Vagina (tissue), 2 donors: ENCODE measurements around the gene P2RY14. TPM values are rescaled to one million over a fixed set of nuclear protein-coding genes. Genes with fewer than 3 reads are reported as not detected.

ENCODE experiments used
- DNase-seq, 2 donors: peaks; one replicate each; pipeline ENCODE4 v3.0.0-alpha.2; 2017; ENCODE audit errors: extremely low spot score in 2 of 2
- H3K27ac ChIP-seq: fragments of 200-600 bp; sonication (generic); one replicate; pipeline ENCODE4 v1.5.1; 2019
- H3K27me3 ChIP-seq: fragments of 200-600 bp; sonication (generic); one replicate; pipeline ENCODE4 v1.5.1; 2019
- H3K36me3 ChIP-seq, 2 donors: fragments of 200-600 bp; sonication (generic); one replicate each; pipeline ENCODE4 v1.5.1; 2017 to 2019
- H3K4me1 ChIP-seq: fragments of 200-600 bp; sonication (generic); one replicate; pipeline ENCODE4 v1.5.1; 2019
- H3K4me3 ChIP-seq, 2 donors: fragments of 200-600 bp; sonication (generic); 1 replicate in 1 of 2; 2 replicates in 1 of 2; pipeline ENCODE4 v1.5.1; 2016 to 2019
- H3K9me3 ChIP-seq: fragments of 200-600 bp; sonication (generic); one replicate; pipeline ENCODE4 v1.5.1; 2019
- CTCF ChIP-seq, 3 experiments: fragments of 450-650 bp in 2 of 3; fragments of 200-600 bp in 1 of 3; sonication (generic) in 1 of 3; IDR thresholded peaks; one replicate each; pipeline ENCODE4 v1.5.1; 2017 to 2019; ENCODE audit warnings: antibody characterized with exemption in 3 of 3, mild to moderate bottlenecking in 2 of 3, moderate library complexity in 2 of 3
- POLR2A ChIP-seq, 2 donors: fragments of 450-650 bp; IDR thresholded peaks; one replicate each; pipeline ENCODE4 v1.6.1; 2017; ENCODE audit warnings: antibody characterized with exemption in 2 of 2, mild to moderate bottlenecking in 2 of 2, moderate library complexity in 2 of 2
- POLR2AphosphoS5 ChIP-seq, 2 donors: sonication (generic); formaldehyde crosslinking; IDR thresholded peaks; one replicate each; pipeline ENCODE4 v1.9.0; 2017; ENCODE audit warnings: antibody characterized with exemption in 2 of 2, mild to moderate bottlenecking in 2 of 2, low read depth in 1 of 2; ENCODE audit not compliant: insufficient read depth in 1 of 2
- intact Hi-C: fragments of 100-400 bp; cut with DNase I; formaldehyde crosslinking; loops from one replicate; pipeline ENCODE4 v1.15.1; 2023
- total RNA-seq: library from RNA; depleted of rRNA; stranded (reverse); fragments of >200 nt; gene quantifications from one replicate; pipeline ENCODE4 v1.2.3, GENCODE V29; 2016

Gene P2RY14
- total RNA-seq, 1 donor from 2014 or later, result 0.49 TPM

GRCh38 chr3:151307131-151307530, 28.8 kb upstream of the P2RY14 start:
- H3K36me3 ChIP-seq, result no peaks in the 10 kb centered on the region
- H3K9me3 ChIP-seq, result no peaks in the 10 kb centered on the region
- TF ChIP-seq POLR2A (IDR thresholded peaks at IDR 0.05), result no peak
- TF ChIP-seq POLR2AphosphoS5 (IDR thresholded peaks at IDR 0.05; ENCODE audit: insufficient read depth in 1 of 2, low read depth in 1 of 2), result no peak
- TF ChIP-seq CTCF (IDR thresholded peaks at IDR 0.05), result no peak
- peaks cover 17% of the 10 kb centered on the region for H3K4me1 ChIP-seq
- H3K27me3 ChIP-seq, result no peaks in the 10 kb centered on the region
- no peak for DNase-seq
- no peak overlapping the region for H3K4me3 ChIP-seq
- no peak overlapping the region for H3K27ac ChIP-seq
- intact Hi-C loops, result no loop called here

DNA sequence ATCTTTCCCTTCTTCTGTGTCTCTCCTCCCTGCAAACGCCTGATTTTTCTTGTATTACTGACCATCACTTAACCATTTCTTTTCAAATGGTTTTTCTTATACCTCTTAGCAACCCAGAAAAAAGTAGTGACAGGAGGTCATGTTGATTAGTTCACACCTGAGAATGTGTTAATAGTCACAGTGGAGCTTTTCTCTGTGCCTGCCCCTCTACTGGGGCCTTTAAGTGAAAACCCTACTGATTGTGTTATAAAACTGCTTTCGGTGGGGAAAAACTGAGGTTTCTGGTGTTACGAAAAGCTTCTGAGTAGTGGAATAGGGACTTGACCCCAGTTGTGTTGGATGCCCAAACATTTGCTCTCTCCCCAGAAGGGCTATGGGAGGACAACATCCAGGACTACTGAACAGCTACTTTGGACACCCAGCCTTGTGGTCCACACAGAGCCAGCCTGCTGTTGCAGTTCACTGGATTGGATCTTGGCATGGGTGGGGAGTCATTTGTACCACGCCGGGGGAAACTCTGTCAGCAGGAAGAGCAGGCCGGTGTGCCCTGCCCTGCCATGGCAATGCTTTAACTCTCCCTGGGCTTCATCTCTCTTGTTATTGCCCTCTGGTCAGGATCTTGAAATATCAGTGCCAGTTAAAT, 27.9 kb upstream of the P2RY14 start:
- intact Hi-C loops, result no loop called here
- Histone ChIP-seq H3K36me3 (no peaks in the 10 kb centered on the region), H3K9me3 (no peaks in the 10 kb centered on the region), H3K27ac (peak overlapping the region; percentile 54), H3K4me3 (no peak overlapping the region), H3K4me1 (peaks cover 17% of the 10 kb centered on the region), H3K27me3 (no peaks in the 10 kb centered on the region)
- no peak for TF ChIP-seq CTCF (IDR thresholded peaks at IDR 0.05)
- no peak for TF ChIP-seq POLR2AphosphoS5 (IDR thresholded peaks at IDR 0.05; ENCODE audit: insufficient read depth in 1 of 2, low read depth in 1 of 2)
- no peak for TF ChIP-seq POLR2A (IDR thresholded peaks at IDR 0.05)
- no peak for DNase-seq

DNA sequence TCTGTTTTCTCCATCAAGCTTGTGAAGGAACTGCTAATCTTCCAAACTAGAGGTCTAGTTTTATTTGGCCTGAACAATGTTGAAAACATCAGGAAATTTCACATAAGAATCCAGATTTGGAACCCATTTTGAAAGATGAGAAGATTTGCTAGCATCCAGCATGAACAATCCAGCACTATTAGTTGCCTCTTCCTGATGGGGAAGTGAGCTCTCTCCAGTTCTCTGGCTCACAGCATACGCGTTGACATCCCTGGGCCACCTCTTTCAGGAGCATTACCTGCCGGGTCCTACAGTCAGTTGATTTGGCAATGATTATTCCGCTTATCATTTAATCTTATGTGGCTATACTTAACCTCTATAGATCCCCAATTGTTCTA, 27.4 kb upstream of the P2RY14 start:
- Histone ChIP-seq H3K27ac (peak overlapping the region; percentile 54), H3K36me3 (no peaks in the 10 kb centered on the region), H3K4me3 (no peak overlapping the region), H3K9me3 (no peaks in the 10 kb centered on the region), H3K4me1 (peaks cover 17% of the 10 kb centered on the region), H3K27me3 (no peaks in the 10 kb centered on the region)
- DNase-seq, result no peak
- TF ChIP-seq CTCF (IDR thresholded peaks at IDR 0.05), result no peak
- intact Hi-C loops, result no loop called here

DNA sequence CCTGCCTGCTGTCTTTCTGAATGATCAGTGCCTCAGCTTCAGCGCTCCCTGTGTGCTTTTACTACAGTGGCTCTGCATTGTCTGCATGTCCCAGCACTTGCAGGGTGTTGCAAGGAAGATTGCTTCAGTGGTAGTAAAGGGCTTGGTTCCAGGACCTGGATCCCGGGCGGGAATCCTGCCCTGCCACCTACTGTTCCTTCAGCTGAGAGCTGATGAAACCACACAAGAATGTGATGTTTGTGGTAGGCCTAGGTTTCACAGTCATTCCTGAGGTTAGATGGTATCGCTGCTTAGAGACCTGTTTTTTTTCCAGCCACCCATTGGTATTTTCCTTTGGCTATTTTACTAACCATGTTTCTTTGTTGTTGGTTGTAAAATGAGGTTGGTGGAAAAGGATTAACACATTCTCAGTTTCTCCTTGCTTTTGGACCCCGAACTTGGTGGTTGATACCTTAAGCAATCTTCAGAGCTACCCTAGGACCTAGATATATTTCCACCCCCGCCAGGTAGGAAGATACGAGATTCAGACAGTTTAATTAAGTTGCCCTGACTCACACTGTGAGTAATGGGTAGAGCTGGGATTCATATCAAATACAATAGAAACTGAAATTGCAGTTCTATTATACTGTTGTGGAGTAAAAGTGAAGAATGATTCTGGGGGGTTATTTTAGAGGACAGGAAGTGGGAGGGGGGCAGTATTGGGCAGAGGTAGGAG, 26.9 kb upstream of the P2RY14 start:
- H3K9me3 ChIP-seq, result no peaks in the 10 kb centered on the region
- H3K4me1 ChIP-seq, result peaks cover 17% of the 10 kb centered on the region
- no peak overlapping the region for H3K4me3 ChIP-seq
- TF ChIP-seq POLR2A (IDR thresholded peaks at IDR 0.05) (no peak), POLR2AphosphoS5 (IDR thresholded peaks at IDR 0.05; ENCODE audit: insufficient read depth in 1 of 2, low read depth in 1 of 2) (peak in 1 of 2 donors; percentile 56)
- intact Hi-C loops, result no loop called here
- no peaks in the 10 kb centered on the region for H3K27me3 ChIP-seq
- DNase-seq, result peak in 1 of 2 donors; percentile 90
- peak overlapping the region; percentile 54 for H3K27ac ChIP-seq
- H3K36me3 ChIP-seq, result no peaks in the 10 kb centered on the region

GRCh38 chr3:151303751-151304150, 25.4 kb upstream of the P2RY14 start:
- H3K4me3 ChIP-seq, result no peak overlapping the region
- H3K4me1 ChIP-seq, result peaks cover 17% of the 10 kb centered on the region
- H3K9me3 ChIP-seq, result no peaks in the 10 kb centered on the region
- intact Hi-C loops, result no loop called here
- no peak for TF ChIP-seq CTCF (IDR thresholded peaks at IDR 0.05)
- H3K27me3 ChIP-seq, result no peaks in the 10 kb centered on the region
- H3K36me3 ChIP-seq, result no peaks in the 10 kb centered on the region
- no peak overlapping the region for H3K27ac ChIP-seq
- no peak for DNase-seq
